WTC11 (cell line): ENCODE data around the gene MADD. TPM values are rescaled to one million over a fixed set of nuclear protein-coding genes. Genes with fewer than 3 reads are reported as not detected.

Source experiments
- ATAC-seq: fragments of 200-7000 bp; cut with Tn5 transposase; 2 replicates; pipeline ENCODE4 v1.10.0; 2021; ENCODE audit warnings: mild to moderate bottlenecking, moderate library complexity
- CTCF ChIA-PET: fragments of 300-600 bp; sonication (Branson Sonifier 250); formaldehyde crosslinking; loops from one replicate; lab custom pipeline; 2021; ENCODE audit warnings: antibody characterized with exemption; lab: Charles Lee
- POLR2A ChIA-PET: fragments of 350-600 bp; sonication (Branson Sonifier 250); formaldehyde crosslinking; loops from one replicate; lab custom pipeline; 2021; ENCODE audit warnings: antibody characterized with exemption; lab: Charles Lee
- DNase-seq: peaks from one replicate; pipeline ENCODE4 v3.0.0; 2021; ENCODE audit warnings: low spot score
- H3K27ac Mint-ChIP-seq: 2 replicates; pipeline ENCODE4 v1.8.0; 2021; ENCODE audit warnings: mixed read lengths
- H3K27me3 Mint-ChIP-seq: 2 replicates; pipeline ENCODE4 v1.8.0; 2021; ENCODE audit warnings: low read depth, mild to moderate bottlenecking, moderate library complexity, mixed read lengths
- H3K36me3 Mint-ChIP-seq: 2 replicates; pipeline ENCODE4 v1.8.0; 2021; ENCODE audit warnings: mixed read lengths
- H3K4me1 Mint-ChIP-seq: 2 replicates; pipeline ENCODE4 v1.8.0; 2022; ENCODE audit warnings: mixed read lengths
- H3K4me3 Mint-ChIP-seq: 2 replicates; pipeline ENCODE4 v1.8.0; 2021; ENCODE audit warnings: mild to moderate bottlenecking, moderate library complexity, mixed read lengths
- H3K9me3 Mint-ChIP-seq: 2 replicates; pipeline ENCODE4 v1.8.0; 2021; ENCODE audit warnings: mixed read lengths
- ATF3 ChIP-seq: sonication (generic); formaldehyde crosslinking; conservative IDR thresholded peaks from 2 replicates; pipeline ENCODE4 v1.8.1; 2022; ENCODE audit warnings: mild to moderate bottlenecking, missing genetic modification reagents
- ATF6 ChIP-seq: sonication (generic); formaldehyde crosslinking; IDR thresholded peaks from 2 replicates; pipeline ENCODE4 v1.8.1; 2023; ENCODE audit warnings: mild to moderate bottlenecking, missing genetic modification reagents
- CTCF ChIP-seq: fragments of 200-600 bp; IDR thresholded peaks from 2 replicates; pipeline ENCODE4 v1.8.0; 2022; ENCODE audit warnings: antibody characterized with exemption
- E2F5 ChIP-seq: sonication (generic); formaldehyde crosslinking; IDR thresholded peaks from 2 replicates; pipeline ENCODE4 v1.8.1; 2022; ENCODE audit warnings: mild to moderate bottlenecking, moderate library complexity, missing genetic modification reagents
- FOXJ3 ChIP-seq: sonication (generic); formaldehyde crosslinking; IDR thresholded peaks from 2 replicates; pipeline ENCODE4 v1.9.0; 2021; ENCODE audit warnings: missing genetic modification reagents, mild to moderate bottlenecking, borderline replicate concordance
- HMGXB4 ChIP-seq: sonication (generic); formaldehyde crosslinking; IDR thresholded peaks from 2 replicates; pipeline ENCODE4 v1.8.1; 2023; ENCODE audit warnings: mild to moderate bottlenecking, moderate library complexity, missing genetic modification reagents
- JUN ChIP-seq: sonication (generic); formaldehyde crosslinking; IDR thresholded peaks from 2 replicates; pipeline ENCODE4 v1.8.0; 2023; ENCODE audit warnings: mild to moderate bottlenecking, missing genetic modification reagents
- KAT7 ChIP-seq: sonication (generic); formaldehyde crosslinking; IDR thresholded peaks from 2 replicates; pipeline ENCODE4 v1.8.1; 2023; ENCODE audit warnings: missing genetic modification reagents, mild to moderate bottlenecking, borderline replicate concordance
- MAX ChIP-seq: sonication (generic); formaldehyde crosslinking; IDR thresholded peaks from 2 replicates; pipeline ENCODE4 v1.8.0; 2022; ENCODE audit warnings: mild to moderate bottlenecking, missing genetic modification reagents
- MXD4 ChIP-seq: fragments of 250-450 bp; sonication (Bioruptor Pico); IDR thresholded peaks from 2 replicates; pipeline ENCODE4 v1.8.0; 2021; ENCODE audit warnings: mild to moderate bottlenecking, moderate library complexity, borderline replicate concordance
- OVOL2 ChIP-seq: fragments of 250-450 bp; sonication (Bioruptor Pico); IDR thresholded peaks from 2 replicates; pipeline ENCODE4 v1.9.0; 2021; ENCODE audit warnings: mild to moderate bottlenecking, borderline replicate concordance
- PRRX2 ChIP-seq: fragments of 250-450 bp; sonication (Bioruptor Pico); IDR thresholded peaks from 2 replicates; pipeline ENCODE4 v1.8.0; 2021; ENCODE audit warnings: mild to moderate bottlenecking
- RORB ChIP-seq: fragments of 250-450 bp; sonication (Bioruptor Pico); IDR thresholded peaks from 2 replicates; pipeline ENCODE4 v1.9.0; 2021; ENCODE audit warnings: mild to moderate bottlenecking
- TEAD4 ChIP-seq: sonication (generic); formaldehyde crosslinking; IDR thresholded peaks from 2 replicates; pipeline ENCODE4 v1.8.0; 2022; ENCODE audit warnings: mild to moderate bottlenecking, missing genetic modification reagents
- TP53 ChIP-seq: sonication (generic); formaldehyde crosslinking; IDR thresholded peaks from 2 replicates; pipeline ENCODE4 v1.8.1; 2023; ENCODE audit warnings: mild to moderate bottlenecking, missing genetic modification reagents
- ZNF121 ChIP-seq: sonication (generic); formaldehyde crosslinking; IDR thresholded peaks from 2 replicates; pipeline ENCODE4 v1.8.0; 2023; ENCODE audit warnings: missing genetic modification reagents
- ZNF281 ChIP-seq: sonication (generic); formaldehyde crosslinking; IDR thresholded peaks from 2 replicates; pipeline ENCODE4 v1.8.0; 2023; ENCODE audit warnings: mild to moderate bottlenecking, missing genetic modification reagents
- ZNF396 ChIP-seq: fragments of 250-450 bp; sonication (Bioruptor Pico); IDR thresholded peaks from 2 replicates; pipeline ENCODE4 v1.8.0; 2021; ENCODE audit warnings: mild to moderate bottlenecking, moderate library complexity, borderline replicate concordance
- ZSCAN18 ChIP-seq: fragments of 250-450 bp; sonication (Bioruptor Pico); IDR thresholded peaks from 2 replicates; pipeline ENCODE4 v2.1.2; 2022; ENCODE audit warnings: mild to moderate bottlenecking, moderate library complexity
- total RNA-seq: library from RNA; stranded (reverse); gene quantifications from 3 replicates; pipeline ENCODE4 v1.2.3, GENCODE V29; 2021
- TF ChIP-seq, protein P1 (sequence below): sonication (generic); formaldehyde crosslinking; IDR thresholded peaks from 2 replicates; pipeline ENCODE4 v1.8.0; 2023; ENCODE audit warnings: missing genetic modification reagents

Gene MADD
- total RNA-seq, 1 experiment from 2014 or later: 47.5 TPM

GRCh38 chr11:47318166-47318565 lies 48.2 kb downstream of the MADD start:
- Mint-ChIP-seq H3K9me3 (no peaks in the 10 kb centered on the region), H3K27me3 (no peaks in the 10 kb centered on the region), H3K36me3 (peaks cover 16% of the 10 kb centered on the region), H3K27ac (no peak overlapping the region), H3K4me1 (no peaks in the 10 kb centered on the region), H3K4me3 (no peak overlapping the region)
- ATAC-seq: no peak
- ChIA-PET CTCF (interaction anchor here (0.7 kb wide), 1 partner anchor 59 kb away, joined by 3 read pairs; no protein-coding TSS in a partner anchor), POLR2A (no interaction called here)
- TF ChIP-seq HMGXB4 (CRISPR knock-in tag): no peak
- TF ChIP-seq FOXJ3: no peak
- TF ChIP-seq ZSCAN18: no peak
- TF ChIP-seq OVOL2 (CRISPR knock-in tag): no peak
- no peak for TF ChIP-seq MXD4
- no peak for TF ChIP-seq ZNF121 (CRISPR knock-in tag)
- no peak for TF ChIP-seq TP53 (CRISPR knock-in tag)
- no peak for TF ChIP-seq E2F5 (CRISPR knock-in tag)
- TF ChIP-seq JUN (CRISPR knock-in tag): no peak
- TF ChIP-seq ATF3: no peak
- TF ChIP-seq, protein P1, sequence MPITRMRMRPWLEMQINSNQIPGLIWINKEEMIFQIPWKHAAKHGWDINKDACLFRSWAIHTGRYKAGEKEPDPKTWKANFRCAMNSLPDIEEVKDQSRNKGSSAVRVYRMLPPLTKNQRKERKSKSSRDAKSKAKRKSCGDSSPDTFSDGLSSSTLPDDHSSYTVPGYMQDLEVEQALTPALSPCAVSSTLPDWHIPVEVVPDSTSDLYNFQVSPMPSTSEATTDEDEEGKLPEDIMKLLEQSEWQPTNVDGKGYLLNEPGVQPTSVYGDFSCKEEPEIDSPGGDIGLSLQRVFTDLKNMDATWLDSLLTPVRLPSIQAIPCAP: no peak
- no peak for TF ChIP-seq ATF6 (CRISPR knock-in tag)
- DNase-seq: no peak

GRCh38 chr11:47324520-47324919 lies 54.6 kb downstream of the MADD start:
- H3K27me3 Mint-ChIP-seq: no peaks in the 10 kb centered on the region
- DNase-seq (no peak), ATAC-seq (no peak)
- no peak overlapping the region for H3K4me3 Mint-ChIP-seq
- H3K9me3 Mint-ChIP-seq: no peaks in the 10 kb centered on the region
- ChIA-PET CTCF (interaction anchor here (0.8 kb wide), 1 partner anchor 31 kb away, joined by 3 read pairs; no protein-coding TSS in a partner anchor), POLR2A (no interaction called here)
- peaks cover 21% of the 10 kb centered on the region for H3K36me3 Mint-ChIP-seq
- H3K27ac Mint-ChIP-seq: no peak overlapping the region
- H3K4me1 Mint-ChIP-seq: no peaks in the 10 kb centered on the region
- TF ChIP-seq MAX (CRISPR knock-in tag) (no peak), RORB (CRISPR knock-in tag) (no peak), ATF3 (no peak), ZNF281 (CRISPR knock-in tag) (no peak), PRRX2 (CRISPR knock-in tag) (no peak), TEAD4 (CRISPR knock-in tag) (no peak), CTCF (no peak), KAT7 (CRISPR knock-in tag) (no peak), ZNF396 (CRISPR knock-in tag) (no peak), TP53 (CRISPR knock-in tag) (no peak)
